Measurements from ENCODE around the gene RACK1.

GRCh38 chr5:181224390-181225229 is 19.1 kb downstream of the RACK1 start:
- TF ChIP-seq ELF4 (IDR thresholded peaks at IDR 0.05): no peak
- no peak for TF ChIP-seq SP1 (IDR thresholded peaks at IDR 0.05)
- no peak for TF ChIP-seq CTBP1 (IDR thresholded peaks at IDR 0.05; ENCODE audit: borderline replicate concordance)
- TF ChIP-seq FOXK2 (IDR thresholded peaks at IDR 0.05): no peak
- no peak for TF ChIP-seq SUZ12 (IDR thresholded peaks at IDR 0.05)
- no peak for TF ChIP-seq TARDBP (IDR thresholded peaks at IDR 0.05)
